Activated T-cell treated with anti-CD3 and anti-CD28 coated beads for 4 hours (primary cell): ENCODE measurements around the gene KRT71.
"Not testable (repeated sequence)": the region's sequence is repeated elsewhere in the genome, so short reads cannot be mapped to it uniquely, and the experiment has no call there.

Source experiments
- DNase-seq: peaks from one replicate; pipeline ENCODE4 v3.0.0-alpha.2; 2020

Gene KRT71

DNA sequence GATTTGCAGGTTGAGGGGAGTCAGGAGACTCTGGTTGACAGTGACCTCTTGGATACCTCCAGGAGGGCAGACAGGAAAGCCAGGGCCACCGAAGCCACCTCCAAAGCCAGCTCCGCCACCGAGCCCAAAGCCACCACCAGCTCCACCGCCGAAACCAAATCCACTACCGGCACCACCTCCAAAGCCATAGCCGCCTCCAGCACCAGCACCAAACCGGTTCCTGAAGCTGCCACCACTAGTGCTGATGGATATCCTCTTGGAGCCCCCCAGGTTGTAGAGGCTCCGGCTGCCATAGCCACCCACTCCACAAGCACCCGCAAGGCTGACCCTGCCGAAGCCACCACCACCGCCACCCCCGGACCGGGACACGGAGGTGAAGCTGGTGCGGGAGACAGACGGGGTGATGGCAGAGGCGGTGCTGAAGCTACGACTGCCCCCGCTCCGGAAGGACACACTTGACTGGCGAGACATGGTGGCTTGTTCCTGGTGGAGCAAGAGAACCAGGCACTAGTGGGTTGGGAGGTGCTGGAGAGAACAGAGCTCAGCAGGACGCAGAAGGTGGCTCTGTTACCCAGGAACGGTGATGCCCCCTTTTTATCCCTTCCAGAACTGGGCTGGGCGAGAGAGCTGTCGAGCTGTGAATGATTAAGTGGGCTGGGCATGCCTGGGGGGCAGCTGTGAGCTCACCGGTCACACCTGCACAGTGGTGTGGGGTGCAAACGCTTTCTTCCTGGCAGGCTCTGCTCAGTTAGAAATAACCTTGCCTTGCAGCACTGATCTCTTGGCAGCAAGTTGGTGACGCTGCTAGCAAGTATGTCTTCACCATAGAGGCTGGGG lies 32.9 kb downstream of the KRT71 start, which contains the start of gene KRT5:
Gene KRT5, minus strand, starts transcription at position 569 of the 837 bp plus-strand sequence. Its CDS starts 98 bp downstream, at position 471.
- DNase-seq: no peak

GRCh38 chr12:52519387-52519703 lies 33.6 kb downstream of the KRT71 start:
- no peak for DNase-seq

DNA sequence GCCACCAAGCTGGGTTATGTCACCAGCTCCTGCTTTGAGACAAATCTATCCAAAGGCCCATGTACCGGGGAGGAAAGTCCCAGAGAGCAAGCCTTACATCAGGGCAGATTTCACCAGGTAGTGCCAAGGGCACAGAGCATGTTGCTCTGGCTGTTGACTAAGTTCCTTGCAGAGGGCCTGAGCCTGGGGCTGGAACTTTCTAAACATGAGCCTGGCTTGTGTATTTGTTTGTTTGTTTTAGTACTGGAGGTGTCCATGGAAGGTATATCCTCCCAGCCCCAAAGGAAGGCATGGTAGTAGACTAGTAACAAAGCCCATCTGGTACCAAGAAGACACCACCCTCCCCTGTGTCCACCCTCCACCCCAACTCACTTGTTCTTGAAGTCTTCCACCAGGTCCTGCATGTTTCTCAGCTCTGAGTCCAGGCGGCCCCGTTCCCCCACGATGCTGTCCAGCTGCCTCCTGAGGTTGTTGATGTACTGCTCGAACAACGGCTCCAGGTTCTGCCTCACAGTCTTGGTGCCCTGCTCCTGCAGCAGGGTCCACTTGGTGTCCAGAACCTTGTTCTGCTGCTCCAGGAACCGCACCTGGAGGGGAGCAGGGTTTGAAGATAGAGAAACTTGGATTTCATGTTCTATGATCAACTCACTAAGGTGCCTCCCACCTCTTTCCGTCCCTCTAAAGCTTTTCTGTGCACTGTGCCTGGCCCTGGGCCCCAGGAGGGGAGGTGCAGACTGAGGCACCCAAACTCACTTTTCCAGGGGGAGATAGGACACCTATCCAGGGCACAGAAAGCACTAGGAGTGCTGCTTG lies 34.2 kb downstream of the KRT71 start:
- DNase-seq: no peak

DNA sequence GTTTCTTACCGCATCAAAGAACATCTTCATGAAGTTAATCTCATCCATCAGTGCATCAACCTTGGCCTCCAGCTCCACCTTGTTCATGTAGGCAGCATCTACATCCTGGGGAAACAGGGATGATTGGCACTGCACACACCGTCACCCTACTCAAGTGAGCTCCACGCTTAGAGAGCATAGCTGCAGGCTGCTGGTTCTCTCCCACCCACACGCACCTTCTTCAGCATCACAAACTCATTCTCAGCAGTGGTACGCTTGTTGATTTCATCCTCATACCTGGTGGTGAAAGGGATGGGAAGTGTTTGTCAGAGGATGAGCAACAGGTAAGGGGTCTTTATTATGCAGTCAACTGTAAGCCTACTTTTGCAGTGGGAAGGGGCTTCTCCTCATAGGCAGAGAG lies 35.1 kb downstream of the KRT71 start:
- DNase-seq: no peak

- no peak for DNase-seq
These were observed 35.7 kb downstream of the KRT71 start for GRCh38 chr12:52517005-52517835.

DNA sequence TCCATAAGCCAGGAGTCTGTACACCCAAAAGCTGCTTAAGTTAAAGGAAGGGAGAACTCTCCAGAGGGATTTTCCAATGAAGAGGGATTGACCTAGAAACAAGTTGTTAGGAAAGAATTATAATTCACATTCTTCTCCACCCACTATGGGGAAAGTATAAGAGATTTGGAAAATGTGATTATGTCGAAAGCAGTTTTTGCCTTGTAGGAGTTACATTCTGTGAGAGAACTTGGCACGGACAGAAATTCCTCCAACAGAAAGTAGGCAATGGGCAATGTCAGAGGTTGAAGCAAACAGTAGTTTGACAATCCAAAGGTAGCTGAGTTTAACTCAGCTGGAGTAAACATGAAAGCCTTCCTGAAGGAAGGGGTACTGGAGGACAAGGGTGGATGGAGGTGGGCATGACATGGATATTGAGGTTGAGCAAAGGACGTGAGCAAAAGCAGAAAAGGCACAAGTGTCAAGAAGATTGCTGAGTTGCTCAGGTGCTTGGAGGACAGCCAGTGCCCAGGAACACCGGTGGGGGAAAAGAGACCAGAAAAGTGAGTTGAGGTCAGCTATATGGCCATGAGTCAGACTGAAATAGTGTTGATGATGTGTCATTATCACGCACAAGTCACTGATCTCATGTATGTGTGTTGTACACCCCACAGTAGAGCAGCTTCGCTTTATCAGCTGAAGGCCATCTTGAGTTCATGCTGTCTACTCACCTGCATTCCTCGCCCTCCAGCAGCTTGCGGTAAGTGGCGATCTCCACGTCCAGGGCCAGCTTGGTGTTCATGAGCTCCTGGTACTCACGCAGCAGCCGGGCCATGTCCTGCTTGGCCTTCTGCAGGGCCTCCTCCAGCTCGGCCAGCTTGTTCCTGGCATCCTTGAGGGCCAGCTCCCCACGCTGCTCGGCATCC lies 36.8 kb downstream of the KRT71 start:
- no peak for DNase-seq

GRCh38 chr12:52515319-52515646 lies 37.7 kb downstream of the KRT71 start:
- no peak for DNase-seq

GRCh38 chr12:52514471-52515318 lies 38.2 kb downstream of the KRT71 start:
- DNase-seq: no peak

GRCh38 chr12:52513736-52514135 lies 39.2 kb downstream of the KRT71 start:
- no peak for DNase-seq

DNA sequence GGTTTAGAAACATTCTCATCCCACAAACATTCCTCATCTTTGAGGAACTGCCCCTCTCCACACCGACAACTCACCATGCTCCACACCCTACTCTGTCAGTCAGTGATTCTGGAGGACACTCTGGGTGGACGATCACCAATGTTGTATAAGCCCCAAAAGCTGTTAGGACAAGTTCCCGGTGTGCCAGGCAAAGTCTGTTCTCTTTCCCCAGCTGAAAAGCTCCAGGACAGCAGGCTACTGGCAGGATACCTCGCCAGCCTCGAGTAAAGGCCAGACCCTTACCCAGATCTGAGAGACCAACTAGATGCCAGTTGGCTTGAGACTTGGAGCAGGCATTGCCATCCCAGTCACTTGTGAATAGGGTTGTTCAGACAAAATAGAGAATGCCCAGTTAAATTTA lies 44.7 kb downstream of the KRT71 start:
- no peak for DNase-seq

GRCh38 chr12:52506858-52507715 lies 45.9 kb downstream of the KRT71 start:
- no peak for DNase-seq

DNA sequence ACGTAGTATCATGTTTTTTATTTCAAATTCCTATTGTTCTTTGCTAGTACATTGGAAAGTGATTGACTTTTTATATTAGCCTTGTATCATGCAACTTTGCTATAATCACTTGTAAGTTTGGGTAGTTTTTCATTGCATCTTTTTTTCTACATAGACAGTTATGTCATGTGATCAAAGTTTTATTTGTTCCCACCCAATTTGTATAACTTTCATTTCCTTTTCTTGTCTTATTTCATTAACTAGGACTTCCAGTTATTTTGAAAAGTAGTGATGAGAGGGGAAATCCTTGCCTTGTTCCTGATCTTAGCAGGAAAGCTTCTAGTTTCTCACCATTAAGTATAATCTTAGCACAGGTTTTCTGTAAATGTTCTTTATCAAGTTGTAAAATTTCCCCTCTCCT lies 50.1 kb downstream of the KRT71 start:
- DNase-seq: no peak

DNA sequence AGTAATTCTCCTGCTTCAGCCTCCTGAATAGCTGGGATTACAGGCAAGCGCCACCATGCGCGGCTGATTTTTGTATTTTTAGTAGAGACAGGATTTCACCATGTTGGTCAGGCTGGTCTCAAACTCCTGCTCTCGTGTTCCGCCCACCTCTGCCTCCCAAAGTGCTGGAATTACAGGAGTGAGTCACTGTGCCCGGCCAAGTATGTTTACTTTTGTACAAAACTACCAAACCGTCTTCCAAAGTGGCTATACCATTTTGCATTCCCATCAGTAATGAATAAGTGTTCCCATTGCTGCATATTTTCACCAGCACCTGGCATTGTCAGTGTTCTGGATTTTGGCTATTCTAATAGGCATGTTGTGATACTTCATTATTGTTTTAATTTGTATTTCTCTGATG lies 51.5 kb downstream of the KRT71 start:
- no peak for DNase-seq

DNA sequence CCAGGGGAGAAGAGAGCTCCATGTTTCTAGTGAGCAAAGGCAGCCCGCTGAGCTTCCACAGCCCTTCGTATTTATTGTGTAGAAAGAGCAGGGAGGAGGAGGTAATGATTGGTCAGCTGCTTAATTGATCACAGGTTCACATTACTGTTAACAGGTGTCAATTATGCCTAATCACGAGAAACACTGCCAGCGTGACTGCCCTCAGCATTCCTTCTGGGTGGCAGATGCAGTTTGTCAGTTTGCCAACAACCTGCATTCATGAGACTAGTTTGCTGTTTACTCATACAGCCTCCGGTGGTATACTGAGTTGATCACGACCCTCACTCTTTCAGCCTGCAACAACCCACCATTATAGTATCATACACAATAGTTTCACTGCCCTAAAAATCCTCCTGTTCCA lies 52.4 kb downstream of the KRT71 start:
- DNase-seq: not testable (repeated sequence)

GRCh38 chr12:52499806-52500560 lies 53.0 kb downstream of the KRT71 start:
- DNase-seq: no peak

GRCh38 chr12:52498946-52499345 lies 54.0 kb downstream of the KRT71 start:
- no peak for DNase-seq

- DNase-seq: no peak
These were observed 55.0 kb downstream of the KRT71 start for GRCh38 chr12:52497975-52498374.

GRCh38 chr12:52496590-52497071 lies 56.3 kb downstream of the KRT71 start:
- no peak for DNase-seq

- DNase-seq: no peak
These were observed 56.9 kb downstream of the KRT71 start for GRCh38 chr12:52496054-52496453.
